Stomach smooth muscle (tissue), 2 donors: Measurements from ENCODE around the gene GLIS2.

Experiments used
- H3K27ac ChIP-seq: one replicate; pipeline ENCODE4 v1.7.0; 2013; ENCODE audit warnings: mild to moderate bottlenecking, low read length, inconsistent platforms
- H3K27me3 ChIP-seq, 2 donors: one replicate each; pipeline ENCODE4 v1.7.0; 2013; ENCODE audit warnings: low read length in 2 of 2; ENCODE audit not compliant: insufficient read depth in 2 of 2, control insufficient read depth in 1 of 2
- H3K36me3 ChIP-seq, 2 donors: one replicate each; pipeline ENCODE4 v1.7.0; 2013; ENCODE audit warnings: low read length in 2 of 2; ENCODE audit not compliant: control insufficient read depth in 2 of 2, insufficient read depth in 2 of 2
- H3K4me1 ChIP-seq: one replicate; pipeline ENCODE4 v1.7.0; 2013; ENCODE audit warnings: low read length; ENCODE audit not compliant: control insufficient read depth, insufficient read depth
- H3K4me3 ChIP-seq, 2 donors: one replicate each; pipeline ENCODE4 v1.7.0; 2013; ENCODE audit warnings: low read length in 2 of 2
- H3K9ac ChIP-seq, 2 donors: one replicate each; pipeline ENCODE4 v1.7.0; 2013; ENCODE audit warnings: low read length in 2 of 2, mild to moderate bottlenecking in 1 of 2
- H3K9me3 ChIP-seq, 2 donors: one replicate each; pipeline ENCODE4 v1.7.0; 2013; ENCODE audit warnings: low read length in 2 of 2; ENCODE audit not compliant: control insufficient read depth in 2 of 2
- donor health status: healthy.
- donor health status: Pancreatic carcinoma.

Gene GLIS2

GRCh38 chr16:4313563-4314531 lies 2.0 kb upstream of the GLIS2 start:
- no peaks in the 10 kb centered on the region for H3K9me3 ChIP-seq
- no peak overlapping the region for H3K9ac ChIP-seq
- peak overlapping the region; percentile 90 for H3K27ac ChIP-seq
- no peaks in the 10 kb centered on the region for H3K27me3 ChIP-seq
- peaks cover 42% of the 10 kb centered on the region for H3K4me1 ChIP-seq
- no peaks in the 10 kb centered on the region for H3K36me3 ChIP-seq
- H3K4me3 ChIP-seq, result peak overlapping the region in 1 of 2 donors; percentile 29

- peak overlapping the region; percentile 87 for H3K9ac ChIP-seq
- peak overlapping the region; percentile 90 for H3K27ac ChIP-seq
- no peaks in the 10 kb centered on the region for H3K9me3 ChIP-seq
- peak overlapping the region; percentile 74 to 76 for H3K4me3 ChIP-seq
- peaks cover 46% of the 10 kb centered on the region for H3K4me1 ChIP-seq
- H3K27me3 ChIP-seq, result no peaks in the 10 kb centered on the region
- H3K36me3 ChIP-seq, result no peaks in the 10 kb centered on the region
Measured at GRCh38 chr16:4314532-4315185, 1.2 kb upstream of the GLIS2 start.

- peak overlapping the region; percentile 79 for H3K27ac ChIP-seq
- no peaks in the 10 kb centered on the region for H3K27me3 ChIP-seq
- H3K9ac ChIP-seq, result peak overlapping the region; percentile 61 to 64
- peak overlapping the region; percentile 50 to 81 for H3K4me3 ChIP-seq
- no peaks in the 10 kb centered on the region for H3K9me3 ChIP-seq
- H3K4me1 ChIP-seq, result peaks cover 56% of the 10 kb centered on the region
- H3K36me3 ChIP-seq, result no peaks in the 10 kb centered on the region
Measured at GRCh38 chr16:4316108-4316863, 419 bp downstream of the GLIS2 start.

GRCh38 chr16:4316864-4317531 lies 1.1 kb downstream of the GLIS2 start:
- Histone ChIP-seq H3K27ac (peak overlapping the region; percentile 79), H3K9ac (peak overlapping the region; percentile 61 to 64), H3K4me3 (peak overlapping the region; percentile 50 to 81), H3K4me1 (peaks cover 58% of the 10 kb centered on the region), H3K9me3 (no peaks in the 10 kb centered on the region), H3K27me3 (no peaks in the 10 kb centered on the region), H3K36me3 (no peaks in the 10 kb centered on the region)

- Histone ChIP-seq H3K9ac (peak overlapping the region in 1 of 2 donors; percentile 61), H3K36me3 (no peaks in the 10 kb centered on the region), H3K4me3 (peak overlapping the region; percentile 50 to 81), H3K27me3 (no peaks in the 10 kb centered on the region), H3K4me1 (peaks cover 63% of the 10 kb centered on the region), H3K9me3 (no peaks in the 10 kb centered on the region), H3K27ac (peak overlapping the region; percentile 79)
Measured at GRCh38 chr16:4317532-4318450, 1.9 kb downstream of the GLIS2 start.

- Histone ChIP-seq H3K4me3 (peak overlapping the region; percentile 11 to 81), H3K4me1 (peaks cover 69% of the 10 kb centered on the region), H3K9me3 (no peaks in the 10 kb centered on the region), H3K27me3 (no peaks in the 10 kb centered on the region), H3K36me3 (no peaks in the 10 kb centered on the region), H3K27ac (peak overlapping the region; percentile 79), H3K9ac (peak overlapping the region in 1 of 2 donors; percentile 50)
Measured at GRCh38 chr16:4318451-4318910, 2.6 kb downstream of the GLIS2 start.

GRCh38 chr16:4318967-4319366 lies 3.1 kb downstream of the GLIS2 start:
- Histone ChIP-seq H3K4me1 (peaks cover 74% of the 10 kb centered on the region), H3K4me3 (no peak overlapping the region), H3K9ac (peak overlapping the region in 1 of 2 donors; percentile 50)

GRCh38 chr16:4319454-4320421 lies 3.9 kb downstream of the GLIS2 start:
- Histone ChIP-seq H3K27ac (peak overlapping the region; percentile 31), H3K4me1 (peaks cover 78% of the 10 kb centered on the region), H3K27me3 (no peaks in the 10 kb centered on the region), H3K9me3 (no peaks in the 10 kb centered on the region), H3K36me3 (no peaks in the 10 kb centered on the region), H3K9ac (peak overlapping the region in 1 of 2 donors; percentile 22), H3K4me3 (peak overlapping the region in 1 of 2 donors; percentile 29)

More at GRCh38 chr16:4318967-4319366, 3.1 kb downstream of the GLIS2 start:
- H3K27ac ChIP-seq, result peak overlapping the region; percentile 11
- no peaks in the 10 kb centered on the region for H3K36me3 ChIP-seq
- H3K9me3 ChIP-seq, result no peaks in the 10 kb centered on the region
- H3K27me3 ChIP-seq, result no peaks in the 10 kb centered on the region
